ENCODE data around the gene CDC123.
"Not testable (repeated sequence)": the region's sequence is repeated elsewhere in the genome, so short reads cannot be mapped to it uniquely, and the experiment has no call there.

Gene CDC123

DNA sequence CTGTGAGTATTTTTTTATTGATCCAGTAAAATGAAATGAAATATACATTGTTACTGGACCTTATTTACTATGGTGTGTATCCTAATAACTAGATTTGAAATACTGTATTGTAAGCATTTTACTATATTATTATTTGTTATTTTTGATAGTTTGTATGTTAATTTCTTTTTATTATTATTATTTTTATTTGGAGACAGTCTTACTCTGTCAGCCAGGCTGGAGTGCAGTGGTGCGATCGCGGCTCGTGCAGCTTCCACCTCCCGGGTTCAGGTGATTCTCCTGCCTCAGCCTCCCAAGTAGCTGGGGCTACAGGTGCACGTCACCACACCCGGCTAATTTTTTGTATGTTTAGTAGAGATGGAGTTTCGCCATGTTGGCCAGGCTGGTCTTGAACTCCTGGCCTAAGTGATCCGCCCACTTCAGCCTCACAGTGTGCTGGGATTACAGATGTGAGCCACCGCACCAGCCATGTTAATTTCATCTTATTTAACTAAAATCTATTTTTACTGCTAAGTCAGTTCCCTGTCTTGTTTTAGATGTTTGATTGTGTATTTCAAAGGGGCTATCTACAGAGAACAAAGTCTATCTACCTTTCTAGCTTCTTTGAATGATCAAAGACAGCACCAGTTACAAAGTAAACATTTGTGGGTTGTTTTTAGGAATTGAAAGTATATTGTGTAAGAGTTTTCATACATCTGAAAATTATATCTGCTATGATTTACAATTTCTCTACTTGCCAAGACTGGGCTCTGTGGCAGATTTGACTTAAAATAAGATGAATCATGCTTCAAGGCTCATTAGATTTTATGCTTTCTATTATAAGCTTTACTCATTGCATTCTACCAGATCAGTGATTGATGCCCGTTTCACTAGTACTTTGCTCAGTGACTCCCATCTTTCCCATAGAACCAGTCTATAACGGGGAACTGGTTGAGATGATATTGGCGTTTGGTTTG, 41.6 kb downstream of the CDC123 start:
- no peak for DNase-seq

DNA sequence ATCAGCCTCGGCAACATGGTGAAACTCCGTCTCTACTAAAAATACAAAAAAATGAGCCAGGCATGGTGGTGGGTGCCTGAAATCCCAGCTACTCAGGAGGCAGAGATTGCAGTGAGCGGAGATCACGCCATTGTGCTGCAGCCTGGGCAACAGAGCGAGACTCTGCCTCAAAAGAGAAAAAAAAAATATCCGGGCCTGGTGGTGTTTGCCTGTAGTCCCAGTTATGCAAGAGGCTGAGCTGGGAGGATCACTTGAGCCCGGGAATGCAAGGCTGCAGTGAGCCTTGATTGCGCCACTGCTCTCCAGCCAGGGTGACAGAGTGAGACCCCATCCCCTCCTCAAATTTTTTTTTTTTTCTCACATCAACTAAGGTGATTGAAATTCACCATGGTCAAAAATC, 42.8 kb downstream of the CDC123 start:
- no peak for DNase-seq

DNA sequence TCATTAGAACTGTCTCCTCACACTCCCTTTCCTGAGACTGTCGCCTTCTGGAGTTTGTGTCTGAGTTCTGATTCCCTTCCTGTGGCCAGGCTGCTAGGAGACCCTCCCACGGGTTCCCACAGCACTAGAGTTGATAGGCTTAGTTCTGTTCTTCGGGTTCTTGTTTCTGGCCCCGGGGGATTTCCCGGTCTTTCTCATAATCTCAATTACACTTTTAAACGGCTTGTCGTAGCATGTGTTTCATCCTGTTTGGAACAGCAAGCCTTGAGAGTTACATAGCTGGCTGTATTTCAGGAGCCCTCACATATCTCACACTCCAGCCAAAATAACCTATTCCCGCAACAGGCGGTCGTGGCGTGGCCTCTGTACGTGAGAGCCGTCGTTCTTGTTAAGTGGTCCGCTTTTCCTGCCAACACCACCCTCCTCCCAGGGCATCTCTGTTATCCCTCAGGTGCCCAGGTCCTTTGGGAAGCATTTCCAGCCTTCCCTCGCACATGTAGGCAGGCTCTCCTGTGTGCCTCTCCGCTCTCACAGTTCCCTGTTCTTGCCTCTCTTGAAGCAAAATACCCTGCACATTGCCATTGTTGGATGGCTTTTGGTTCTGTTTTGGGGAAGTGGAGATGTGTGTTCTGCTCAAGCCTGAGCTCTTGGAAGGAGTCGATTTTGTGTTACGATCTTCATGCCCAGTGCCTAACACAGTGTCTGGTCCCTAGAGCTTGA, 46.0 kb downstream of the CDC123 start:
- no peak for DNase-seq

DNA sequence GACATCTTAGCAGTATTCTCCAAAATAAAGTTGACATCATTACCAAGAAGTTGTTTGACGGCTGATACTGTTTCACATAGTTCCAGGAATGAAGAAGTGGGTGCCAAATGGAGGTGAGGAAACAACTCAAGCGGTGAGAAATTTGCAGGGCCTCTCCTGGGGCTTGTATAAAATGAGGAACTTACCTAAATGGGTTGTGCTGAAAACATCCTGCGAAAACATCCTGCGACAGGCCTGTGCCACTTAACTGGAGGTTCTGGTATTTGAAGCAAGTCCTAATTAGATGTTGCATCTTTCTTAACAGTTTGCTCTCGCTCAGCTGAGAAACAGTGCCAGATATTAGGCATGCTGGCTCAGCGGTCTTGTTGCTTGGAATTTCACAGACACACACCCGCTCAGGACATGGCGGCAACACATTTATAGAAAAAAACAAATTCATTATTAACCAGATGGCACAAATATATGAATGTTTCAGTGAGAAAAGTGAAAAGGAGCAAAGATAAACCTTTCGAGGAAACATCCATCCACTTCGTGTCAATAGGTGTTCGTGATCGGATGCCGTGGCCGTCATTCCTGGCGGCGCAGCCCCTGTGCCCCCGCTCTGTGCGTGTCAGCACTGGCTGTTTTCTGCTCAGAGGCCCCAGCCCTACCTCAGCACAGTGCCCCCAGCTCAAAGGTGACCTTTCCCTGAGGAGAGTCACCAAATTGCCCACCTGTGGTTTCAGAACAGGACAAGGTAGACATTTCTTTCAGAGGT, 48.1 kb downstream of the CDC123 start:
- DNase-seq, result no peak

DNA sequence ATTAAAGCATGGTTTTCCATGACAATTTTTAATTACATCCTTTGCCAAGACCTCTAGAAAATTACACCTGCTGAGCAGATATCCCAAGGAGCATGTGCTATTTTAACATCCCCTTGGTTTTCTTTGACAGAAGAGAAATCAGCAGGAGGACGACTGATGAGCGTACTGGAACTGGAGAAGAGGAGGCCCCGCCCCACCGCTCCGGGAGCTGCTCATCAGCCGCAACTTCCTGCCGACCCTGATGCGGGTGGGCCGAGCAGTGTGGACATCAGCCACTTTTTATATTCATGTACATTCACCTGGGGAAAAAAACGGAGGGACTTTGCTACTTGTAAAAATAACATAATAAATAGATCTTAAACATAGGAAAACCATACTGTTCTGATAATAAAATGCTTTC, 54.2 kb downstream of the CDC123 start:
- no peak for DNase-seq

DNA sequence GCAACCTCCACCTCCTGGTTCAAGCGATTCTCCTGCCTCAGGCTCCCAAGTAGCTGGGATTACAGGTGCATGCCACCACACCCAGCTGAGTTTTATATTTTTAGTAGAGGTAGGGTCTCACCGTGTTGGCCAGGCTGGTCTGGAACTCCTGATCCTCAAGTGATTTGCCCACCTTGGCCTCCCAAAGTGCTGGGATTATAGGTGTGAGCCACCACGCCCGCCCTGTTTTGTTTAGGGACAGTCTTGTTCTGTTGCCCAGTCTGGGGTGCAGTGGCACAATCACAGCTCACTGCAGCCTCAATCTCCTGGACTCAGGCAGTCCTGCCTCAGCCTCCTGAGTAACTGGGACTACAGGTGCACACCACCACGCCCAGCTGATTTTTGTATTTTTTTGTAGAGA, 54.7 kb downstream of the CDC123 start:
- not testable (repeated sequence) for DNase-seq

DNA sequence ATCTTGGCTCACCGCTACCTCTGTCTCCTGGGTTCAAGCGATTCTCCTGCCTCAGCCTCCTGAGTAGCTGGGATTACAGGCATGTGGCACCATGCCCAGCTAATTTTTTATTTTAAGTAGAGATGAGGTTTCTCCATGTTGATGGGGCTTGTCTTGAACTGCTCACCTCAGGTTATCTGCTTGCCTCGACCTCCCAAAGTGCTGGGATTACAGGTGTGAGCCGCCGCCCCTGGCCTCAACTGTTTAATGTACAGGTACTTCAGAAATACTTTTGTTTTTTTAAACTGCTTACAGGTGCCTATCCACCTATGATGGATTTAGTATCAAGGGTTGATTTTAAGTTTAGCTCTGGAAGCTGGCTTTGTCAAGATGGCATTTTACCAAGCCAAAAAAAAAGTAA, 55.6 kb downstream of the CDC123 start:
- DNase-seq, result no peak

DNA sequence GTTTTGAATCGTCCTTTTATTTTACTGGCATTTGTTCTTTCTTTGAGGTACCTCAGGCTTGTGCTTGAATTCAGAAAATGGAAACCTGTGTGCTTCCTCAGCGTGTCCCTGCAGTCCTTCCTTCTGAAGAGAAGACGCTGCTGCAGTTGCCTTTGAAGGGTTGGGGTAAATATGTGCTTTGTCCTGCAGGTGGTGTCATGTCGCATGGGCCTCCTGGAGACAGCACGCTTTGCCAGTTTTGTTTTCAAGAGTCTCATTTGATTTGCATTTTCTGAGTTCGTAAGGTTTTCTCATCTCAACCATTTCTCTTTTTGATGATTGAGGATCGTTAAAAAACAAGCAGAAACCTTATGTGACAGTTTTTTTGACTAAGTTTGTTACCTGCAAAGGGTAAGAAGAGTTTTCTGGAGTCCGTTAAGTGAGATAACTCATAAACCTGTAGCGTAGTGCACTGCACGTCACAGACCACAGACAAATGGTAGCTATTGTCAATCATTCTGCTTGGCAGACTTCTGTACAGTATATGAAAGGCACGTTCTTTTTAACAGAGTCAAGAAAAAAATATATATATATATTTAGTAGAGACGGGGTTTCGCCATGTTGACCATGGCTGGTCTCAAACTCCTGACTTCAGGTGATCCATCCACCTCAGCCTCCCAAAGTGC, 57.0 kb downstream of the CDC123 start:
- peak; percentile 1 for DNase-seq

DNA sequence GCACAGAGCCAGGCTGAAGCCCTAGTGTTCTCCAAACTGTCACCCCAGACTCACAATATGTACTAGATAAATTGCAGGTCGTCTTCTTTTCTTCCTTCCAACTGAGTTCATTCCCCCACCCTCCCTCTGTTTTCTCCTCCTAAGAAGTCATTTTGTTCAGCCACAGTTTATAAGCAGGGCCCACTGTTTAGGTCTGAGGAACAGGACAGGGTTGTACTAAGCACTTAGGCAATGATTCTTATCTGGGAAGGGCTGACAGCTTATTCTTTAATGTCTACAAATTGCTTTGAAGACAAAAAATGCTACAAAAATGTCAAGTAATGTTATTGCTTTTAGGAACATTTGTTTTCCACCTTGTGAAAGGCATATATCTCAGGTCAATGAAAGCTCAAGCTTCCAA, 59.1 kb downstream of the CDC123 start:
- no peak for DNase-seq

DNA sequence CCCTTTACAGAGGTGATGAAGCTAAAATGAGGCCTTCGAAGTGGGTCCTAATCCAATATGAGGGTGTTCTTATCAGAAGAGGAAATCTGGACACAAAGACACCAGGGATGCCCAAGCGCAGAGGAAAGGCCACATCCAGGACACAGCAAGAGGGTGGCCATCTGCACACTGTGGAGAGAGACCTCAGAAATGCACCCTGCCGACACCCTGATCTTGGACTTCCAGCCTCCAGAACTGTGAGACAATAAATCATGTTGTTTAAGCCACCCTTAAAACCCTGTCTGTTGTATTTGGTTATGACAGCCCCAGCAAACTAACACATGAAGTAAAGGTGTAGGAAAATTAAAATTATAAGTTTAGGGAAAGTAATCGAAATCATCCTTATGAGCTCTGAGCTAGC, 64.0 kb downstream of the CDC123 start:
- no peak for DNase-seq

DNA sequence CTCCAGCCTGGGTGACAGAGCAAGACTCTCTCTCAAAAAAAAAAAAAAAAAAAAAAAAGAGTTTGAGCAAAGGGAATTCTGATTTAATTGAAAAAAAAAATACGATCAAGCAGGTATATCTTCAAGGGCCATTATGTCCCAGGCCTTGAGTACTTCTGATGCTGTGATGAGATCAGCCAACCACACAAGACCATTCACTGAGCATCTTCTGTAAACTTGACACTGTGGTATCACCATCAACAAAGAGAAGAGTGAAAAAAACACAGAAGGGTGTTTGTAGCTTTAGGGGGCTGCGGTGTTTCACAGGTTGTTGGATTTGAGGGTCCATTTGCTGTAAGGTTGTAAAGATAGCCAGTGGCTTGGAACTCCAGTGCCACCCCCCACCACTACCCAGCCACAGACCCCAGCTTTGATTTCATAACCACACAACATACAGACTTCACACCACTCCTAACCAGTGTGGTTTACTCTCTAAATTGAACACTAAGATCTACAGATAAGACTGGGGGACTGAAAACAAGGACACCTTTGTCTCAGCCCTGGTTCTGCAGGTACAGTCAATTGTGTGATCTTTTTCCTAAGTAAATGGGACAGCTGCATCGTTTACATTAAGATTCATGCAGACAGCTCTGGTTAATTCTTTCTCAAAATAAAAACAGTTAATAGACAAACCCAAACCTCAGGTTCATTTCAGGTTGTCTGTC, 66.4 kb downstream of the CDC123 start:
- no peak for DNase-seq

DNA sequence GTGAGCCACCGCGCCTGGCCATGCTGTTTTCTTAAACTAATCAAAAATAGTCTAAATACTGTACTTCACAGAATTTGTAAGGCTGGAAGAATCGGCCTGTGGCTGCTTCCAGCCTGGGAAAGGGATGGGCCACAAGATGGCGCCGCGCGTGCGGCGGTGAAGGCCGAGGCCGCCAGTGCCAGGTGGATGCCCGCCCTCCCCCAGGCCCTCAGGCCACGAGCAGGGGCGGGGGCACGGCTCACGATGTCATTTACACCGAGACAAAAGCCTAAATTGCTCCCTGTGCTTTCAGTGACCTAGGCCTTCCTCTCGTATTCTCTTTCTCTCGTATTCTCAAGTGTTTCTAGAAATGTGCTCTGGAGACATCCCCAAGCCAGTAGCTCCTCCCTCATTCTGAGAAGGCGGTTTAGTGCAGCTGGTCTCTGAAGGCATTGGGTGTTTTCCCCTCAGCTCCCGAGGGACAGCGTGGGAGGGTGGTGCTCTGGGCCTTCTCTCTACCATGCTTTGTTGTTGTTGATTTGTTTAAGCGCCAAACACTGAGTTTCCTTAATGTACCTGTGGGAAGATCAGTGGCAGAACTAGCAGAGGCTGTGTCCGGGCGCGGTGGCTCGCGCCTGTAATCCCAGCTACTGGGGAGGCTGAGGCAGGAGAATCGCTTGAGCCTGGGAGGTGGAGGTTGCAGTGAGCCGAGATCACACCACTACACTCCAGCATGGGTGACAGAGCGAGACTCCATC, 68.4 kb downstream of the CDC123 start:
- peak; percentile 78 for DNase-seq

DNA sequence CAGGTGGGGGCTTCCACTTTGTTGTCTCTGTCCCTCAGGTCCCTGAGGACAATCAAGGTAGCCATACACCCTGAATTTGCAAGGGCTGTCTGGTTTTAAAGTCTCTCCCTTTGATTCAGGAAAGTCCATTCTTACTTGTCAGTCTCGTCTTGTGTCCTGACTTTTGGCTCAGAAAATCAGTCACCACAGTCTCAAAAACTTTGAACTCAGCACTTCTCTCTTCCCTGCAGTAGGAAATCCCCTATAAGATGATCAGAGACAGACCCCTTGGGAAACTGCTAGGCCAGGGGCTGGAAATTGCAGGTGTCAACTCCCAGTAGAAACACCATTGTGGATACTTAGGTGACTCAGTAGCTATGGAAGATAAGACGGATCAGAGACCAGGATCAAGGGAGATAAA, 73.1 kb downstream of the CDC123 start:
- no peak for DNase-seq

DNA sequence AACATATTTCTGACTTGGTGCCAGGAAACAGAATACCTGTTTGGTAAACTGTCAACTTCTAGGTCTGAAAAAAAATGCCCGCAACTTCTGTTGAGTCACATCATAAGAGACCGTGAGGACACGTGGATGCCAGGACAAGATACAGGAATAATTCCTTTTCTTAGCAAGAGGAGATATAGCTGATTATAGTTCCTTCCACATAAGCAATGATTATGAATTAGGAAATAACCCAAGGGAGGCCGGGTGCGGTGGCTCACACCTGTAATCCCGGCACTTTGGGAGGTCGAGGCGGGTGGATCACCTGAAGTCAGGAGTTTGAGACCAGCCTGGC, 75.2 kb downstream of the CDC123 start:
- DNase-seq, result no peak

DNA sequence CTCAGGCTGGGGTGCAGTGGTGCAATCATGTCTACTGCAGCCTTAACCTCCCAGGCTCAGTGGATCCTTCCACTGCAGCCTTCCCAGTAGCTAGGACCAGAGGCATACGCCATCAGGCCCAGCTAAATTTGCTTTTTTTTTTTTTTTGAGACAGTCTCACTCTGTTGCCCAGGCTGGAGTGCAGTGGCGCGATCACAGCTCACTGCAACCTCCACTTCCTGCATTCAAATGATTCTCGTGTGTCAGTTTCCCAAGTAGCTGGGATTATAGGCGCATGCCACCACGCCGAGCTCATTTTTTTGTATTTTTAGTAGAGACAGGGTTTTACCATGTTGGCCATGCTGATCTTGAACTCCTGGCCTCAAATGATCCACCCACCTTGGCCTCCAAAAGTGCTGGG, 81.9 kb downstream of the CDC123 start:
- not testable (repeated sequence) for DNase-seq

DNA sequence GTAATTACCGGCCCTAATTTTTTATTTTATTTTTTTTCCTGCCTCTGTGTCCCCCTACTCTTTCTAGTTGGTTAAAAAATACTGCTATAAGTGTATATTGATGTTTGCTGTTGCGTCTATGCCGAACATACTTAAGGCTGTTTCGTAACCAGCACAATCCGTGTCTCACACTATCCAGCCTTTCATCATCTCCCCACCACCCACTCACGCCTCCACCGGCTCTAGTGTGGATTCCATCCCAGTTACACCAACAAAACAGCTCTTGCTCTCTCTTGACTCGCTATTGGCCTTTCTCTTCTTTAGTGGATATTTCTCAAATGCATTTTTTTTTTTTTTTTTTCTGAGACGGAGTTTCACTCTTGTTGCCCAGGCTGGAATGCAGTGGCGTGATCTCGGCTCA, 83.3 kb downstream of the CDC123 start:
- DNase-seq, result no peak

DNA sequence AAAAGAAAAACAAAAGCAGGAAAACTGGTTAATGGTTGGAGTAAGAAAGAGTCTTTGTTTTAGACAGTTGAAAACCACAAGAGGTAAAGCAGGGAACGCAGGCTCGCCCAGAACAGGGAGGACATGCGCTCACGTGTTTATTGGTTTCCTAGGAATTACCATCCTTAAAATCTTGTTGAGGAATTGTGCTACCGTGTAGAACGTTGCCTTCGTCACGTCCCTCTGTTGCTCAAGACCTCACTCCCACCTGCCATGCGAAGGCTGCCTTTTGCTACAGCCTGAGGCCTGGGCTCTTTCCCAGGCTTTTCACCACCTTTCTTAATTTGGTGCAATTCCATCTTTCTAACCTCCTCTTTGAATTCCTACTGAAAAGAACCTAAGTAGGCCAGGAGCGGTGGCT, 91.8 kb downstream of the CDC123 start:
- no peak for DNase-seq

DNA sequence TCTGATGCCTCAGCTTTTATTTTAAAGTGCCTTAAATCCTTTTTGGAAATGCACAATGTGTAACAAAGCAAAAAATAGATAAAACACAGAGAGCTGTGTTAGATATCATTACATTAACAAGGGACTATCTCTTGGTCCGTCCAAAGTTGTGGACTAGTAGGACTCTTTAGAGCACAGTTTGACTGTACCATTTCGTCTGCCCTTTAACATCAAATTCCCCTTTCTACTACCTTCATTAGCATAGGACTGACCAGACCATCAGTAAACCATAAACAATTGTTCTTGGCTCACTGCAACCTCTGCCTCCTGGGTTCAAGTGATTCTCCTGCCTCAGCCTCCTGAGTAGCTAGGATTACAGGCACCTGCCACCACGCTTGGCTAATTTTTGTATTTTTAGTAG, 101.8 kb downstream of the CDC123 start:
- not testable (repeated sequence) for DNase-seq

DNA sequence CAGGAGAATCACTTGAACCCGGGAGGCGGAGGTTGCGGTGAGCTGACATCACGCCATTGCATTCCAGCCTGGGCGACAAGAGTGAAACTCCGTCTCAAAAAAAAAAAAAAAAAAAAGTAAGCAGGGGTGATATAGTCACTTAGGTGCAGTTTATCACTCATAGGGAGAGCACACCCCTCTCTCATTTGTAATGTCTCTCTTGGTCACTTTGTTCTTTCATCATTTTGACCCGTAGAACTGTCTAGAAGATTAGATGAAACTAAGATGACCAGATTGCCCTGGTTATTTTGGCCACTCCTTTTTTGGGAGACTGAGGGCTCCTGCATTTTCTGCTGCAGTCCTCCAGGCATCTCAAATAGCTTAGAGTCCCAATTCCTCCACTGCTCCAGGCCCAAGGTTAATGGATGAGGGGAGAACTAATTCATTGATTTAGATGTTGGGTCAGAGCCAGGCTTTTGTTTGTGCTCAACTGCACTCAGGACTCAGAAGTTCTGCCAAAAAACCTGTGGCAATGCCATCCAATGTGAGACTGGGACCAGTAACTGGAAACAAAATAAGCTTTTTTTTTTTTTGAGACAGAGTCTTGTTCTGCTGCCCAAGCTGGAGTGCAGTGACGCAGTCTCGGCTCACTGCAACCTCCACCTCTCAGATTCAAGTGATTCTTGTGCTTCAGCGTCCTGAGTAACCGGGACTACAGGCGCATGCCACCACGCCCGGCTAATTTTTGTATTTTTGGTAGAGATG, 103.4 kb downstream of the CDC123 start:
- peak; percentile 8 for DNase-seq
